Activated CD4-positive, CD25-positive, alpha-beta regulatory T cell treated with anti-CD3 and anti-CD28 coated beads, Interleukin-2, amount 50 U/mL, for 16 hours (primary cell): ENCODE data around the gene MPC1.

ENCODE experiments used
- DNase-seq: peaks from one replicate; pipeline ENCODE4 v3.0.0-alpha.2; 2020; ENCODE audit warnings: low read depth, low spot score

The MPC1 gene

GRCh38 chr6:166317261-166318212, 65.2 kb downstream of the MPC1 start:
- no peak for DNase-seq

GRCh38 chr6:166315436-166315835, 67.3 kb downstream of the MPC1 start:
- no peak for DNase-seq
